ENCODE data around the gene HAPLN3. TPM values are rescaled to one million over a fixed set of nuclear protein-coding genes. Genes with fewer than 3 reads are reported as not detected.

HAPLN3 gene
- total and polyA plus RNA-seq, 11 donors, result 1.2 to 32.9 (median 3.3) TPM

DNA sequence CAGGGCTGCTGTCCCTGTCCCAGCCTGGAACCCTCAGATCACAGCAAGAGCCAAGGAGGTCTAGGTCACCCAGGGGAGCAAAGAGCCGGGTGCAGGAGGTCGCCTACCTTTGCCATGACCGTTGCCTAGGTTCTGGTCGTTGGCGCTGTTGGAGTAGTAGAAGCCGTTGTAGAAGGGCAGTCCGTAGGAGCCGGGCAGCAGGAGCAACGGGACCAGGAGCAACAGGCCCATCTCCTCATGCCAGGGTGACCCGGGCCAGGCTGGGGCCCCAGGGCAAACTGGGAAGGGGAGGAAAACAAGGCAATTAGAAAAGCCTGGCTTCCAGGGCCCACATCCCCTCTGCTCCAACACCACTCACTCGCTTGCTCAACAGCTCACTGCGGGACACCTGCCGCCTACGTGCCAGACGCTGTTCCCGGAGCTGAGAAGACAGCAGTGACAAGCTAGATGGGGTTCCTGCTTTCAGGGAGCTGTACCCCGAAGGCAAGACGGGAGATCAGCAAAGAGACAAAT, 8.2 kb downstream of the HAPLN3 start:
- TF ChIP-seq POLR2A (IDR thresholded peaks at IDR 0.05), result no peak
- TF ChIP-seq, protein P1, sequence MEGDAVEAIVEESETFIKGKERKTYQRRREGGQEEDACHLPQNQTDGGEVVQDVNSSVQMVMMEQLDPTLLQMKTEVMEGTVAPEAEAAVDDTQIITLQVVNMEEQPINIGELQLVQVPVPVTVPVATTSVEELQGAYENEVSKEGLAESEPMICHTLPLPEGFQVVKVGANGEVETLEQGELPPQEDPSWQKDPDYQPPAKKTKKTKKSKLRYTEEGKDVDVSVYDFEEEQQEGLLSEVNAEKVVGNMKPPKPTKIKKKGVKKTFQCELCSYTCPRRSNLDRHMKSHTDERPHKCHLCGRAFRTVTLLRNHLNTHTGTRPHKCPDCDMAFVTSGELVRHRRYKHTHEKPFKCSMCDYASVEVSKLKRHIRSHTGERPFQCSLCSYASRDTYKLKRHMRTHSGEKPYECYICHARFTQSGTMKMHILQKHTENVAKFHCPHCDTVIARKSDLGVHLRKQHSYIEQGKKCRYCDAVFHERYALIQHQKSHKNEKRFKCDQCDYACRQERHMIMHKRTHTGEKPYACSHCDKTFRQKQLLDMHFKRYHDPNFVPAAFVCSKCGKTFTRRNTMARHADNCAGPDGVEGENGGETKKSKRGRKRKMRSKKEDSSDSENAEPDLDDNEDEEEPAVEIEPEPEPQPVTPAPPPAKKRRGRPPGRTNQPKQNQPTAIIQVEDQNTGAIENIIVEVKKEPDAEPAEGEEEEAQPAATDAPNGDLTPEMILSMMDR (IDR thresholded peaks at IDR 0.05), result no peak
- 89 to 92% (median 91%) methylated on average over 18 of the region's 18 CpGs for WGBS, 4 donors
- Histone ChIP-seq H3K4me1 (no peaks in the 10 kb centered on the region), H3K27me3 (no peaks in the 10 kb centered on the region), H3K4me3 (no peak overlapping the region), H3K36me3 (peaks cover 0 to 55% (median 0%) of the 10 kb centered on the region in 9 donors), H3K27ac (no peak overlapping the region), H3K9me3 (no peaks in the 10 kb centered on the region)
- ATAC-seq (no peak), DNase-seq (no peak)
- intact Hi-C loops (cut with DNase I), result no loop called here

DNA sequence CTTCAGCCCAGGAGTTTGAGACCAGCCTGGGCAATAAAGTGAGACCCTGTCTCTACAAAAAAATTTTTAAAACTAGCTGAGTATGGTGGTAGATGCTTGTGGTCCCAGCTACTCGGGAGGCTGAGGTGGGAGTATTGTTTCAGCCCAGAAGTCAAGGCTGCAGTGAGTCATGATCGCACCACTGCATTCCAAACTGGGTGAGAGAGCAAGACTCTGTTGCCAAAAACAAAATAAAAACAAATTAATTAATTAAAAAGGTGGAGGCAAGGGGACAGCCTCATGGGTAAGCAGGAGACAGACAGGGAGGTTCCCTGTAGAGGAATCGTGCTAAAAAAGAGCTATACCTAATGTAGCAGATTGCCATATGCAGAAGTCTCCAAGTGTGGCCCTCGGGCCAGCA, 12.6 kb downstream of the HAPLN3 start:
- no peaks in the 10 kb centered on the region for H3K4me1 ChIP-seq
- 81 to 87% (median 84%) methylated on average over 4 of the region's 4 CpGs for WGBS, 4 donors
- ATAC-seq (no peak), DNase-seq (no peak)
- H3K9me3 ChIP-seq, result no peaks in the 10 kb centered on the region
- no peak overlapping the region for H3K4me3 ChIP-seq
- no peaks in the 10 kb centered on the region for H3K27me3 ChIP-seq
- no peak overlapping the region for H3K27ac ChIP-seq
- TF ChIP-seq, protein P1 (IDR thresholded peaks at IDR 0.05), result no peak
- no peak for TF ChIP-seq POLR2A (IDR thresholded peaks at IDR 0.05)
- H3K36me3 ChIP-seq, result peaks cover 0 to 91% (median 0%) of the 10 kb centered on the region in 9 donors
- intact Hi-C loops (cut with DNase I), result no loop called here

DNA sequence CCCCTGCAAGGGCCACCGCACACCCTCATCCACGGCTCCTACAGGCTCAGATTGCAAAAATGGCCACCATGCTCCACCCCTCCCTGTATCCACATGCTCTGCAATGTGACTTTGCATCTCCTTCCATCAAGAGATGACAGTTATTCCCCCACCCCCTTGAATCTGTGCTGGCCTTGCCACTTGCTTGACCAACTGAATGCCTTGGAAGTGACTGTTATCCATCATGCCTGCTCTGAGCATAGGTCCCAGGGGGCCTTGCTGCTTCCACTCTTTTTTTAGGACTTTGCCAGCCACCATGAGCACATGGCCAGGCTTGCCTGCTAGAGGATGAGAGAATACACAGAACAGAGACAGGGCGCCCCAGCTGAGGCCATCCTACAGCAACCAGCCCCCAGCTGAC, 13.6 kb downstream of the HAPLN3 start:
- Histone ChIP-seq H3K4me1 (no peaks in the 10 kb centered on the region), H3K27me3 (no peaks in the 10 kb centered on the region), H3K9me3 (no peaks in the 10 kb centered on the region), H3K27ac (no peak overlapping the region), H3K36me3 (peaks cover 0 to 95% (median 0%) of the 10 kb centered on the region in 9 donors), H3K4me3 (no peak overlapping the region)
- 85 to 93% (median 91%) methylated on average over 3 of the region's 3 CpGs for WGBS, 4 donors
- TF ChIP-seq, protein P1 (IDR thresholded peaks at IDR 0.05), result no peak
- TF ChIP-seq POLR2A (IDR thresholded peaks at IDR 0.05), result no peak
- DNase-seq, result no peak
- intact Hi-C loops (cut with DNase I), result no loop called here
- no peak for ATAC-seq

DNA sequence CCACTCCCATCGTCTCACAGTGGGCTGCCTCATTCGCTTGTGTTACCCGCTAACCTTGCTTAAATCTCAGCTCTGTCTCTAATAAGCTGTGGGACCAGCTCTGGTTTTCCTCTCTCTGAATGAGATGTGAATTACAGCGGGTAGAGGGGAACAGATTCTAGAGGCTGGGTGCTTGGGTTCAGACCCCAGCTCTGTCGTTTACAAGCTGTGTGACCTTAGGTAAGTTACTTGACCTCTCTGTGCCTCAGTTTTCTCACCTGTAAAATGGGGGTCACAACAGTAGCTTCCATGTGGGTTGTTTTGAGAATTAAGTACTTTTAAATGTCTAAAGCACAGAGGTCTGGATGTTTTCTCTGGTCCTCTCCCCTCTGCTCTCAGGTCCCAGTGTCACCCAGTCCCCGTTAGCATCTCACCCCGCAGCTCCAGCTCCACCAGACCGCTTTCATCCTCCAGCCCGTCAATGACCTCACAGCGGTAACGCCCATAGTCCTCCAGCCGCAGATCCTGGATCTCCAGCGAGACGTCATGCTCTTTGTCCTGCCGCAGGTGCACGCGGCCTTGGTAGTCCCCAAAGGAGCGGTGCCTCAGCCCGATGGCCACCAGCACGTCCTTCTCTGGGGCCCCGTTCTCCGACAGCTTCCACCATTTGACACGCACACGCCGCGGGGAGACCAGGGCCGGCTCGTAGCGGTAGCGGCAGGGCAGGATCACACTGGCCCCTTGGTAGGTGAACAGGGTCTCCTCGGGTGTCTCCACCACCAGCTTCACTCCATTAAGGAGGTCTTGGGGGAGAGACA, 14.2 kb downstream of the HAPLN3 start:
- WGBS, 4 donors, result 96 to 99% (median 96%) methylated on average over 26 to 31 of the region's 31 CpGs
- Histone ChIP-seq H3K9me3 (no peaks in the 10 kb centered on the region), H3K27me3 (no peaks in the 10 kb centered on the region), H3K4me3 (no peak overlapping the region), H3K27ac (no peak overlapping the region), H3K4me1 (no peaks in the 10 kb centered on the region), H3K36me3 (peaks cover 0 to 95% (median 0%) of the 10 kb centered on the region in 9 donors)
- no peak for DNase-seq
- no peak for ATAC-seq
- intact Hi-C loops (cut with DNase I), result no loop called here
- TF ChIP-seq, protein P1 (IDR thresholded peaks at IDR 0.05), result no peak
- TF ChIP-seq POLR2A (IDR thresholded peaks at IDR 0.05), result no peak
